Choroid plexus epithelial cell (primary cell): ENCODE data around the gene NME3.

Source experiments
- DNase-seq: peaks from one replicate; pipeline ENCODE4 v3.0.0-alpha.2; 2010; ENCODE audit warnings: low read depth
- H3K4me3 ChIP-seq: 2 replicates; pipeline ENCODE4 v1.5.1; 2011; ENCODE audit warnings: low read depth, mild to moderate bottlenecking, control low read depth, low read length, moderate library complexity
- TF ChIP-seq, protein P1 (sequence below): conservative IDR thresholded peaks from 2 replicates; pipeline ENCODE4 v1.5.1; 2011; ENCODE audit warnings: low read depth, mild to moderate bottlenecking, control low read depth, inconsistent platforms, low read length, moderate library complexity

NME3 gene

DNA sequence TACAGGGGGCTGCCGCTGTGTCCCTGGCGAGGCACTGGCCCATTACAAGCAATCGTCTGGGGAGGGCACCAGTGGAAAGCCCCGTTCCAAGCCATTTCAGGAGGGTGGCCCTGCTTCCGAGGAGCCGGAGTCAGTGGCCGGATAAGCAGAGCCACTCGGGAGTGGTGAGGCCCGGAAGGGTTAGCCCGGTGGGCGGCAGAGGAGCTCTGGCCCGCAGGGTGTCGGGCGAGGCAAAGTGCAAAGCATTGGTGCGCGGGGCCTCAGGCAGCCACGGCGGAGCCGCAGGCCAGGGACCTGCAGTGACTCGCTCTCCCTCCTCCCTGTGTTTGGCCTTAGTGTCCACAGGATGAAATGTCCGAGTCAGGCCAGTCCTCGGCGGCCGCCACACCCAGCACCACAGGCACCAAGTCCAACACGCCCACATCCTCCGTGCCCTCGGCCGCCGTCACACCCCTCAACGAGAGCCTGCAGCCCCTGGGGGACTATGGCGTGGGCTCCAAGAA lies 24.6 kb downstream of the NME3 start:
- TF ChIP-seq, protein P1, sequence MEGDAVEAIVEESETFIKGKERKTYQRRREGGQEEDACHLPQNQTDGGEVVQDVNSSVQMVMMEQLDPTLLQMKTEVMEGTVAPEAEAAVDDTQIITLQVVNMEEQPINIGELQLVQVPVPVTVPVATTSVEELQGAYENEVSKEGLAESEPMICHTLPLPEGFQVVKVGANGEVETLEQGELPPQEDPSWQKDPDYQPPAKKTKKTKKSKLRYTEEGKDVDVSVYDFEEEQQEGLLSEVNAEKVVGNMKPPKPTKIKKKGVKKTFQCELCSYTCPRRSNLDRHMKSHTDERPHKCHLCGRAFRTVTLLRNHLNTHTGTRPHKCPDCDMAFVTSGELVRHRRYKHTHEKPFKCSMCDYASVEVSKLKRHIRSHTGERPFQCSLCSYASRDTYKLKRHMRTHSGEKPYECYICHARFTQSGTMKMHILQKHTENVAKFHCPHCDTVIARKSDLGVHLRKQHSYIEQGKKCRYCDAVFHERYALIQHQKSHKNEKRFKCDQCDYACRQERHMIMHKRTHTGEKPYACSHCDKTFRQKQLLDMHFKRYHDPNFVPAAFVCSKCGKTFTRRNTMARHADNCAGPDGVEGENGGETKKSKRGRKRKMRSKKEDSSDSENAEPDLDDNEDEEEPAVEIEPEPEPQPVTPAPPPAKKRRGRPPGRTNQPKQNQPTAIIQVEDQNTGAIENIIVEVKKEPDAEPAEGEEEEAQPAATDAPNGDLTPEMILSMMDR, result no peak
- no peak for DNase-seq
- H3K4me3 ChIP-seq, result no peak overlapping the region

DNA sequence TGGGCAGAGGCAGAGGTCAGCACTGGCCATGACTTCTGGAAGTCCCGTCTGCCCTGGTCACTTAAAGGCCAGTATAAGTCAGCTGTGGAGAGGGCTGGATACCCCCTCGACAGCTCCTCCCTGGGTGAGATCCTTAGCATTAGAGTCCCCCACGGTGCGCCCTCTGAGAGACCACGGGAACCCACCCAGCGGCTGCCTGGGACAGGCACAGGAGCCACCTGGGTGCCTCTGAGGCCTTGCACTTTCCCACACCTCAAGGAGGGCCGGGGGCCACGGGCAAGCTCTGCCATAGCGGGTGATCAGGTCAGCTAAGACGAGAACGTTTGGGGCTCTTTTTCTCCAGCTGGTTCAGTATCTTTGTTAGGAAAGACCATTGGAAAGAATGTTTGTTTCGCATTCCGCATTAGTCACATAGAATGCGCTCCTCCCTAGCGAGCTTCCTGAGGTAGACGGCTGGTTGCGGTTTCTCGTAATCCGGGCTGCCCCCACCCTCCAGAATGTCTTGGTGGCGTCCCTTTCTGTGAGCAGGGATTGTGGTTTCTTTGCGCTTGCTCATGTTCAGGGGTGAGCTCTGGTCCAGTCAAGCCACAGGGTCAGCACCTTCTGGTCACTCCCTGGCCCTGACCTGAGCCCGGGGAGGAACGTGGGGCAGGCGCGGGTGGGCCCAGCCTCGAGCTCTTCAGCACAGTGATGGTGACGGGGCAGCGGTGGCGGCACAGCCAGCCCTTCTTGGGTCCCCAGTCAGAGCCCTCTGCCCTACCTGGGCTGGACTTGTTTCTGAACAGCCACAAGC lies 25.2 kb downstream of the NME3 start:
- peak overlapping the region; percentile 13 for H3K4me3 ChIP-seq
- TF ChIP-seq, protein P1, result no peak
- DNase-seq, result peak; percentile 96

DNA sequence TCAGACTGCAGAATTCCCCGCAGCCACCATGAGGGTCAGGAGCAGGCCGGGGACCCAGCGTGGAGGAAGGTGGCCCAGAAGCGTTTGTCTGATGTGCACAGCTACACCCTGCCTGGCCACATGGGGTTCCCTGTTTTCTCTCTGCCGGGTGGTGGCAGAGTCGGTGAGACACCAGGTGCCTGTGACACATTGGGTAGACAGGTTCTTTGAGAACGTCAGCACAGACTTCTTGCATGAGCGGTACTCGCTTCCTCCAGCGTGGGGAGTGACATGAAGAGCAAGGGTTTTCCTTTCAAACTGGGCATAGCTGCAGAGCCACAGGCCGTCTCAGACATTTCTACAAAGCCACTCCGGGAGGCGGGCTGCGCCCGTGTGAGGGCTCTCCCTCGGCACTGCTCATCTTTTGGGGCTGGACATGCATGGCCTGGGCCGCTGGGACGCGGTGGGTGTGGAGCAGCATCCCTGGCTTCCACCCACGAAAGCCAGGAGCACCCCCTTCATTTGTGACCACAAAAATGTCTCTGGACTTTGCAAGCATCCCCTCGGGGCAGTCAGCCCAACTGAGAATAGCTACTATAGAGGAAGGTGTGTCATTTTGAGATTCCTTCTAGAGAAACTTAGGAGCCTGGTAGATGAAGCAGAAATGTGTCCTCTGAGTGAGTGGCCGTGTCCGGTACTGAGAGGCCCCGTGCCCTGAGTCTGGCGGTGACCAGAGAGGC lies 26.0 kb downstream of the NME3 start:
- TF ChIP-seq, protein P1, result peak; percentile 4
- H3K4me3 ChIP-seq, result peak overlapping the region; percentile 13
- DNase-seq, result peak; percentile 78

DNA sequence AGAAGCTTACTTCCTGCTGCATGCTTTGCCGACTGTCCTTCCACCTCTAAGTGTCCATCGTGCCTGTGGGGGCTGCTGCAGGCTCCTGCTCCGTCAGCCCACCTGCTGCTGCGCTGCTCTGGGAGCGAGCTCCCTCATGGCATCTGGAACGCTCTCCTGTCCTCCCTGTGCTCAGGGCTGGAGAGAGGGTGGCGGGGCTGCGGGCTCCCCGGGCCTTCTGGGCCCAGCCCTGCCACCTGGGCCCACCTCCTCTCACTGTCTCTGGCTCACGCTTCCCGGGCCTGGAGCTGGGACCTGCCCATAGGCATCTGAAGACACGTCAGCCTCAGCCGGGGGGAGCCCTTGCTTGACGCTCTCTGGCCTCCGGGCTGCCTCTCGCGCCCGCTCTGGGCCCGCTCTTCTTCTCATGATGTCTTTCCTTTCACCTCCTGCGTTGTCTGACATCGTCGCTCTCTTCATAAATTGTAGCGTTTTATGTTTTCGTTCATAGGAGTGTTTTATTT lies 27.0 kb downstream of the NME3 start:
- DNase-seq, result no peak
- H3K4me3 ChIP-seq, result no peak overlapping the region
- TF ChIP-seq, protein P1, result no peak

DNA sequence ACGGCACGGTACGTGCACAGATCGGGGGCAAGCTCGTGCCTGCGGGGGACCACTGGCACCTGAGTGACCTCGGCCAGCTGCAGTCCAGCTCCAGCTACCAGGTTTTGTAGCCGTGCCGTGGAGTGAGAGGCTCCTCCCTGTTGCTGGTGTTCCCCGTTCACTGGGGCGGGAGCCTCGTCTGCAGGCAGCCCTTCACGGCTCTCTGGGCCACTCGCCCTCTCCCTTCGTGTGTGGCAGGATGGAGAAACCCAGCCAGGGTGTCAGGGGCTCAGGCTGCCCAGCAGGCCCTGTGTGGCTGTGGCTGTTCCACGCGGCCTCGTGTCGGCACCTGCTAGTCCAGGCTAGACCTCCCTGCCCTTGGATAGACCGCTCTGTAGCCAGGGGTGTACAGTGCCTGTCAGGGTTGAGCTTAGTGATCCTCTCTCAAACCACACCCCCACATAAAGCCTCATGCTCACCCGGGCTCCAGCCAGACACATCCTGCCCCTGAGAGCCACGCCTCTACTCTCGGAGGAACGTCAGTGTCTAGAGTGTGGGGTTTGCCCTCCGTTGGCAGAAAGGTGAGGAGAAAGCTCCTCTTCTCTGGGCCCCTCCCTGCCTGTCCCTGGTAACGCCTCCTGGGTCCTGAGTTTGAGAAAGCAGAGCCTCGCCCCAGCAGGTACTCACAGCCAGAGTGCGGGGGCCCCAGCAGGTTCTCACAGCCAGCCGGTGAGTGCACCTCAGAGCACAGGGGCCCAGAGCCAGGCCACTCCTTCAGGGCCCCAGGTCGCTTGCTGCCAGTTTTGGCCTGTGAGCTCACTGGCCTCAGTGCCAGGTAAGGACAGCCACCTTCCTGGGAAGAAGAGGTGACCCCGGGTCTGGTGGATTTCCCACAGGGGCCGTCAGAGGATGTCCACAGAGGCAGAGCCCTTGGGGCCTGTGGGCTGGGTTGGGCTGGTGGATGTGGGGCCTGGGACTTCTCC lies 27.7 kb downstream of the NME3 start:
- no peak overlapping the region for H3K4me3 ChIP-seq
- TF ChIP-seq, protein P1, result no peak
- no peak for DNase-seq

DNA sequence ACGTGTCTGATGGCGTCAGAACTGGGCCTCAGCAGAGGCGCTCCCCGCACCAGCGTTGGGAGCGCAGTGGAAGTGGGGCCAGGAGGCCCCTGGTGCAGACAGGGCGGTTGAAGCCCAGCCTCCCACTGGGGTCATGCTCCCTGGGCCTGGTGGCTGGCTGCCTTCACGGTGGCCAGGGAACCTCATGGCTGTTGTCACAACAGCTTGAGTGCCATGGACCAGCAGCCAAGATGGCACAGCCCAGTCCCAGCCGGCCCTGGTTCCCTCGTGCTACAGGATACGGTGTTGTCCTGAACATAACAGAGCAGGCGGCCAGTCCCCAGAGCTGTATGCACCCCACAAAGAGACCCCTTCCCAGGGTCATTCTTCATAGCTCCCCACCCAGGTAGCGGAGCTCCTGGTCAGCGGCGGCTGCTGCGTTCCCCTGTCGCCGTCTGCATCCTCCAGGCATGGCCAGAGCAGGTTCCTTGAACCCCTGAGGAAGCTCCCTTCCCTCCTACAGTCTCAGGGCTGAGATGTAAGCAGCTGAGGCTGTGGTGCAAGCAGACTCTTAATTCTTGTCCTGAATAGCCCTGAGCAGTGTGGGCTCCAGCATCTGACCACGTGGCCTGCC lies 29.7 kb downstream of the NME3 start:
- H3K4me3 ChIP-seq, result no peak overlapping the region
- no peak for DNase-seq
- TF ChIP-seq, protein P1, result no peak
